Lower lobe of right lung (tissue), 2 donors: Measurements from ENCODE around the gene PDGFRA. TPM values are rescaled to one million over a fixed set of nuclear protein-coding genes. Genes with fewer than 3 reads are reported as not detected.

Source experiments
- ATAC-seq, 2 donors: fragments of 200-7000 bp; cut with Tn5 transposase; one replicate each; pipeline ENCODE4 v1.9.1; 2020 to 2022; ENCODE audit warnings: mild to moderate bottlenecking in 2 of 2, moderate library complexity in 2 of 2
- DNase-seq: peaks from one replicate; pipeline ENCODE4 v3.0.0-alpha.2; 2020
- H3K27ac ChIP-seq: fragments of 200-600 bp; one replicate; pipeline ENCODE4 v1.8.0; 2022
- H3K27me3 ChIP-seq: fragments of 200-600 bp; one replicate; pipeline ENCODE4 v1.8.0; 2022; ENCODE audit warnings: low read depth
- H3K36me3 ChIP-seq: fragments of 200-600 bp; one replicate; pipeline ENCODE4 v1.8.0; 2022; ENCODE audit warnings: mild to moderate bottlenecking
- H3K4me1 ChIP-seq: fragments of 200-600 bp; one replicate; pipeline ENCODE4 v1.8.0; 2022
- H3K4me3 ChIP-seq: fragments of 200-600 bp; one replicate; pipeline ENCODE4 v1.8.0; 2022; ENCODE audit warnings: mild to moderate bottlenecking
- H3K9me3 ChIP-seq: fragments of 200-600 bp; one replicate; pipeline ENCODE4 v1.8.0; 2022
- CTCF ChIP-seq: fragments of 200-600 bp; IDR thresholded peaks from one replicate; pipeline ENCODE4 v1.8.0; 2022; ENCODE audit warnings: antibody characterized with exemption, mild to moderate bottlenecking
- intact Hi-C: fragments of 100-400 bp; cut with DNase I; formaldehyde crosslinking; loops from one replicate; pipeline ENCODE4 v1.11.0; 2022
- total RNA-seq: library from RNA; stranded (reverse); fragmentation: NEBNext Ultra II Directional; extraction: Animal tissue kit (Norgen Biotek cat#: 25700); gene quantifications from one replicate; pipeline ENCODE4 v1.2.1, GENCODE V29; 2021
- donor health status: DM: no; HTN: yes; CAD: no; lungs with severe emphysema.

PDGFRA gene
- total RNA-seq, 1 donor from 2014 or later = 69.5 TPM

- intact Hi-C loops = no loop called here
- H3K36me3 ChIP-seq = no peaks in the 10 kb centered on the region
- H3K27me3 ChIP-seq = peaks cover 1% of the 10 kb centered on the region
- peaks cover 7% of the 10 kb centered on the region for H3K4me1 ChIP-seq
- no peak for ATAC-seq
- H3K9me3 ChIP-seq = no peaks in the 10 kb centered on the region
- no peak overlapping the region for H3K4me3 ChIP-seq
- DNase-seq = no peak
- H3K27ac ChIP-seq = no peak overlapping the region
- no peak for TF ChIP-seq CTCF
Measured at GRCh38 chr4:54213001-54213400, 16.1 kb upstream of the PDGFRA start.

- H3K27me3 ChIP-seq = peaks cover 9% of the 10 kb centered on the region
- H3K4me3 ChIP-seq = no peak overlapping the region
- no peak overlapping the region for H3K27ac ChIP-seq
- no peak for ATAC-seq
- intact Hi-C loops = no loop called here
- no peaks in the 10 kb centered on the region for H3K36me3 ChIP-seq
- H3K4me1 ChIP-seq = peaks cover 10% of the 10 kb centered on the region
- DNase-seq = no peak
- H3K9me3 ChIP-seq = no peaks in the 10 kb centered on the region
- TF ChIP-seq CTCF = no peak
Measured at GRCh38 chr4:54213761-54214160, 15.3 kb upstream of the PDGFRA start.

- Histone ChIP-seq H3K4me1 (peaks cover 10% of the 10 kb centered on the region), H3K27ac (no peak overlapping the region), H3K4me3 (no peak overlapping the region), H3K27me3 (peaks cover 18% of the 10 kb centered on the region), H3K9me3 (no peaks in the 10 kb centered on the region), H3K36me3 (no peaks in the 10 kb centered on the region)
- DNase-seq = no peak
- no peak for ATAC-seq
- TF ChIP-seq CTCF = no peak
- intact Hi-C loops = no loop called here
Measured at GRCh38 chr4:54215379-54216077, 13.6 kb upstream of the PDGFRA start.

GRCh38 chr4:54217642-54218495, 11.2 kb upstream of the PDGFRA start:
- Histone ChIP-seq H3K4me1 (peaks cover 10% of the 10 kb centered on the region), H3K27ac (no peak overlapping the region), H3K27me3 (peaks cover 28% of the 10 kb centered on the region), H3K9me3 (no peaks in the 10 kb centered on the region), H3K4me3 (peak overlapping the region; percentile 31), H3K36me3 (no peaks in the 10 kb centered on the region)
- DNase-seq (peak; percentile 63), ATAC-seq (peak; percentile 92)
- TF ChIP-seq CTCF = peak; percentile 90
- intact Hi-C loops = no loop called here

GRCh38 chr4:54218736-54219135, 10.4 kb upstream of the PDGFRA start:
- intact Hi-C loops = no loop called here
- Histone ChIP-seq H3K4me1 (peaks cover 10% of the 10 kb centered on the region), H3K36me3 (no peaks in the 10 kb centered on the region), H3K9me3 (no peaks in the 10 kb centered on the region), H3K4me3 (no peak overlapping the region), H3K27ac (no peak overlapping the region), H3K27me3 (peaks cover 36% of the 10 kb centered on the region)
- ATAC-seq (no peak), DNase-seq (no peak)
- no peak for TF ChIP-seq CTCF
